SIG-M5 treated with dmso at 0.1 percent for 504 hours (cell line): ENCODE results near the gene FANCC.
"Not testable (repeated sequence)": the region's sequence is repeated elsewhere in the genome, so short reads cannot be mapped to it uniquely, and the experiment has no call there.

ENCODE experiments used
- DNase-seq: peaks from one replicate; lab custom pipeline; 2025; ENCODE audit not compliant: unreplicated experiment; lab: John Stamatoyannopoulos, UW

FANCC gene

DNA sequence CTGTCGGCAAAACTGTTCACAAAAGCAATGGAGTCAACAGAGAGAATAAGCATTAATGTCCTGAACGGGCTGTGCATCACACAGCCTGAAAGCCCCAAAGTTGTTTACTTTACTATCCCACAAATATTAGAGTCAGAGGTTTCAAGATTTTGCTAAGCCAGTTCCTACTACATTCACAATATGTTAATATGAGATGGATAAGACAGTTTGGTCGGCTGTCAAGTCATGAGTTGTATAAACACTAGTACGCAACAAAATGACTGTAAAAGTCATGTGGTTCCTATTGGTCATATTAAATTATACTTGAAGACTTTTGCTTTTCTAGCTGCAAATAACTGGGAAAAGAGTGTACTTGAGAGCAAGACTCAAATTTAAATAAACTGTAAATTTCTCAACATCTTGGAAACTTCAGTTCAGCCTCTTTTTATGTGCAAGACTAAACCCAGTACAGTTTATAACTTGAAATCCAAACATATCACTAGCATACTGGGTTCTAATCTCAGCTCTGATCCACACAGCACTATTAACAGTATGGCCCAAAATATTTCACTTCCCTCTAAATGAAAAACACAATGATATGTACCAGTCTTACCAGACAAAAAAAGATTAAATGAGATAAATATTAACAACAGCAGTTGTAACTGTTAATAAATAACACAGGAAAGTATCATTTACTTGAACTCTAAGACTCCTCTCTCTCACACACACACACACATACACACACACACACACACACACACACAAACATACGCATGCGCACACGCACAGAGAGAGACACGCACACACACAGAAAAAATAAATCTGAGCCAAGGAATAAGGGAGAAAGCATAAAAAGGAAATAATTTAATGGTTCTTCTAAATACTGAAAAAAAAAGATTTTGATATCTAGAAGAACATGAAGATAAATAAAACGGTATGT, 33.1 kb downstream of the FANCC start:
- no peak for DNase-seq

DNA sequence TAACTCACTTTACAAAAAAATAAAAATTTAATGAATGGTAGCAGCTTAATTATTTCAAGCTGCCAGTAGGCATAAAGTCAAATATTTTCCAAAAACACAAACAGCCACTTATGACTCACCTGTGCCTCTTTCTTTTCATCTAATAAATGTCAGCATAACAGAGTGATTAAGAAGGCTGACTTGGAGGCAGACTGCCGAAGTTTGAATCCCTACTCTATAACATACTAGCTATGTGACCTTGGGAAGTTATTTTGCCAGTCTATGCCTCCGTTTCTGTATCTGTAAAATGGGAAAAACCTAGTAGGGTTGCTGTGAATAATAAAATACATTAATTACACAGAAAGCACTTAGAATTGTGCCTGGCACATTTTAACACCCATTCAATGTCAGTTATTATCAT, 33.8 kb downstream of the FANCC start:
- DNase-seq, result no peak

DNA sequence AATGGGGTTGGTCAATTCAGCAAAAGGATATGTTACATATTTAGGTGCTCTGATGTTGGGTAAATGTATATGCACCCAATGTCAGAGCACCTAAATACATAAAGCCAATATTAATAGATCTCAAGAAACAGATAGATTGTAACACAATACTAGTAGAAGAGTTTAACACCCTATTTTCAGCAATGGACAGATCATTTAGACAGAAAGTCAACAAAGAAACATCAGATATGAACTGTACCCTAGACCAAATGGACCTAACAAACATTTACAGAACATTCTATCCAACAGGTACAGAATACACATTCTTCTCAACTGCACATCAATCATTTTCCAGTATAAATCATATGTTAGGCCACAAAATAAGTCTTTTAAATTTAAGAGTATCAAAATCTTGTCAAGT, 35.2 kb downstream of the FANCC start:
- DNase-seq, result no peak

DNA sequence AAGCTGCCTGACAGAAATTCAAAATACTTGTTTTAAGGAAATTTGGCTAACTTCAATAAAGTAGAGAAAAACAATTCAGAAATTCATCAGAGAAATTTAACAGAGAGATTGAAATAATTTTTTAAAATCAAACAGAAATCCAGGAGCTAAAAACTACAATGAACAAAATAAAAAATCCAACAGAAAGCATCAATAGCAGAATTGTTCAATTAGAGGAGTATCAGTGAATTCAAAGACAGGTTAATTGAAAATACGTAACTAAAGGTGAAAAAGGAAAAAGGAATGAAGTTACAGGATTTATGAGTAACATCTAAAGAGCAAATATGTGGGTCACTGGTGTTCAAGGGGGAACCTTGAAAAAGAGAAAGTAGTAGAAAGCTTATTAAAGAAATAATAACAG, 36.8 kb downstream of the FANCC start:
- no peak for DNase-seq

DNA sequence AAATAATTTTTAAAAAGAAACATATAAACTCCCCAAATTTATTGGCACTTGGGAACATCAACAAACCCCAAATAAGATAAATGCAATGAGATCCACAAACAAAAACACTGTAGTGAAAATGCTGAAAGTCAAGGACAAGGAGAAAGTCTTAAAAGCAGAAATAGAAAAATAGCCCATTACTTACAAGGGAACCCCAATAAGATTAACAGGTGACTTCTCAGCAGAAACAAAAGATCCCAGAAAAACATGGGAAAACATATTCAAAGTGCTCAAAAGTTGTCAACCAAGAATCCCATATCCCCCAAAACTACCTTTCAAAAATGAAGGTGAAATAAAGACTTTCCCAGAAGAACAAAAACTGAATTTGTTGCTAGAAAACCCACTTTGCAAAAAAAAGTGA, 40.0 kb downstream of the FANCC start:
- DNase-seq, result no peak

DNA sequence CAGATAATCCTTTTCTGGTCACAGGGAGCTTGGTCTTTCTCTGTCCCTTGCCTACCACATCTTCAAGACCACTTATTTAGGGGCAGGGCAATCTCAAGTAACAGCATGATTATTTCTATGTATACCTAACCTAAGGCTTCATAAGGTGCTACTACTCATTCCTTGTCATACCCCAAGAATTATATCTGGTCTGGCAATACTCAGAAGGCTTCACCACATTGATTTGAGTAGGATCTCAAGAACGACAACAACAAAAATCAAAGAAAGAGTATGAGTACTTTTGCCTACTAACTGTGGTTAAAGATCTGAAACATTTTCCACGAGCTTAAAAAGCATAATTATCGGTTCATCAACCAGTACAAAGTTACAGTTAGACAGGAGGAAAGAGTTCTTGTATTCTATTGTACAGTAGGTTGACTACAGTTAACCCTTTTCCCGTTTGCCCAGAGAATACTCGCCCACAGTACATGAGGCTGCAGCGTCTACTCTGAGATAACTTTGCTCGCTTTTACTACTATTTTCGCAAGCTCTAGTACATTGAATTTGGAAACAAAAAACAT, 41.0 kb downstream of the FANCC start:
- DNase-seq, result no peak

DNA sequence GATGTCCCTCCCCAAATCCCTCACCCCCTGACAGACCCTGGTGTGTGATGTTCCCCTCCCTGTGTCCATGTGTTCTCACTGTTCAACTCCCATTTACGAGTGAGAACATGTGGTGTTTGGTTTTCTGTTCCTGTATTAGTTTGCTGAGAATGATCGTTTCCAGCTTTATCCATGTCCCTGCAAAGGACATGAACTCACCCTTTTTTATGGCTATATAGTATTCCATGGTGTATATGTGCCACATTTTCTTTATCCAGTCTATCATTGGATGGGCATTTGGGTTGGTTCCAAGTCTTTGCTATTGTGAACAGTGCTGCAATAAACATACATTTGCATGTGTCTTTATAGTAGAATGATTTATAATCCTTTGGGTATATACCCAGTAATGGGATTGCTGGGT, 43.3 kb downstream of the FANCC start:
- DNase-seq, result not testable (repeated sequence)

DNA sequence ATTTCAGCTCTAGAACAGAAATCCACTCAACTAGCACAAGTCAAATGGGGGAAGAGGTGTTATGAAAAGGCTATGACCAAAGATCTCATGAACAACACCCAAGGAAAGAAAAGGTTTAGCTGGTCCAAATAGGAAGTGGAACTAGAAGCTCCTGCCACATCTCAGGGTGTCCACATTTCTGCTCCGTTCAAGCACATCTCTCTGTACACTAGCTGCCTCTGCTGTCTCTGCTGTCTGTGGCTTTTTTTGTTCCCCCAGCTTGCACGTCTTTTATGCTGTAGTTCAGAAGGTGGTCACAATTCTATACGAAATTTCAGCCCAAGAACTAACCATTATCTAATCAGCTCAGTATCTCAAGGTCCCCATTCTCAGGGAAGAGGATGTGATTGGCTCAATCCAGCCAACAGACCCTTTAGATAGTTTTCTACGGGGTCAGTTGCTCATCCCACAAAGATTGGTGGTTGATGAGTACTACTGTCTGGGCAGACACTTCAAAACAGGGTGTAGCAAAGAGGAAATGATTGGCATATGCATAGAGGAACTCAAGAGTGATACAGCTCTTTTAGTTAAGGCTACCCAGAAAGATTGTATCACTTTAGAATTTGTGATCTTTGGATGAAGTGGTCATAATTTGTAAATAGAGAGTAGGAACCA, 44.0 kb downstream of the FANCC start:
- DNase-seq, result peak; percentile 50

DNA sequence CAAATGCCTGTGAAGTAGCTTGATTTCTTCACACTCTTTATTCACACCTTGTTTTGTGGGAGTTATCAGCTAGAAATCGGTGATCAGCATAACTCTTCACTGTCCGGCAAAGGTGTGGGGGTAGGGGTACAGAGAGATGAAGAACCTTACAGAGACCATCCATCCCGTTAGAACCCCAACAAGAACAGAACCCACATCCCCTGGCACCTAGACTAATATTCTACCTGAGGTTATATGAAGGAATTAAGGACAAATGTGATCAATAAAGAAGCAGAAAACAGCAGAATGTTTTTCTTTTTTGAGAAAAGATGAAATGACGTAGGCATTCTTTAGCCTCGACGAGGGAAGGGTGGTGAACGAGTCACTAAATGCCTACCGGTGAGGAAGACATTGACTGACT, 44.7 kb downstream of the FANCC start:
- no peak for DNase-seq

DNA sequence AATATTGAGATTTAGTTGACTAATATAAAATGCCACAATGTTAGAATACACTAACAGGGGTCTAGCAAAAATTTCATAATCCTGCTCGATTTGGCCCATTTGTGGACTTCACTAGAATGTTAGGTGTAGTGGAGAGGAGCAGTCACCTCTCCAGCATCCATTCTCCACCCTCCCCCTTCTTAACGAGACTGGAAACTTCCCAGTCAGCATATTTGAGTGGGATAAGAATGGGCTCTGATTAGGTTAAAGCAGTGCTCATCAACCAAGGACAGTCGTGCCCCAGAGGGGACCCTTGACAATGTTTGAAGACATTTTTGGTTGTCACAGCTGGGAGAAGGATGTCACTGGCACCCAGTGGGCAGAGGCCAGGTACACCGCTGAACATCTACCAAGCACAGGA, 46.7 kb downstream of the FANCC start:
- DNase-seq, result no peak

DNA sequence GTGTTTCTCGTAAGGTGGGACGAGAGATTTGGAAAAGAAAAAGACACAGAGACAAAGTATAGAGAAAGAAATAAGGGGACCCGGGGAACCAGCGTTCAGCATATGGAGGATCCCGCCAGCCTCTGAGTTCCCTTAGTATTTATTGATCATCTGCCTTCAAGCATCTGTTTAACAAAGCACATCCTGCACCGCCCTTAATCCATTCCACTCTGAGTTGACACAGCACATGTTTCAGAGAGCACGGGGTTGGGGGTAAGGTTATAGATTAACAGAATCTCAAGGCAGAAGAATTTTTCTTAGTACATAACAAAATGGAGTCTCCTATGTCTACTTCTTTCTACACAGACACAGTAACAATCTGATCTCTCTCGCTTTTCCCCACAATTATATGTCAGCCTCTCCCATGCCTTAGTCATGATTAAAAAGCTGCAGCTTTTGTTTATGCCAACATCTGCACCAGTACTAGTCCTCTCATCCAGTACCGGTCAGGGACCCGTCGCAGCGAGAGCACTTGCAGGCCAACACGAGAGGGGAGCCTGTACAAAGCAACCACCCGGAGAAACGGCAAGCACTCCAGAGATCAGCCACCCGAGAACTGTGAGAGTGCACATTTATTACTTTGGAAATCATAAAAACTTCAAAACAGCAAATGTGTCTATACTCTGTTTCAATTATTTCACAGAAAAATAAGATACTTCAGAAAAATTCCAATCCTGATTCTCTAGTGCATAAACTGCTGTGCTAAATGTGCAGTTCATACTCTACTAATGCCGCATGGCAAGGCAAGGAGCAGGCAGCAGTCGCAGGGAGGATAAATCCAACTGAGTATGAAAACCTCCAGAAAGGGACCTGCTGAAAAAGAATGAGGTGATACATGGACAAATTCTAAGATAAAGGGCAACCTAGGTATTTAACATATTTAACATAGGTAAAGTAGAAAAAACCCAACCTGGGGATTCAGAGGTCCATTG, 47.4 kb downstream of the FANCC start:
- DNase-seq, result not testable (repeated sequence)

DNA sequence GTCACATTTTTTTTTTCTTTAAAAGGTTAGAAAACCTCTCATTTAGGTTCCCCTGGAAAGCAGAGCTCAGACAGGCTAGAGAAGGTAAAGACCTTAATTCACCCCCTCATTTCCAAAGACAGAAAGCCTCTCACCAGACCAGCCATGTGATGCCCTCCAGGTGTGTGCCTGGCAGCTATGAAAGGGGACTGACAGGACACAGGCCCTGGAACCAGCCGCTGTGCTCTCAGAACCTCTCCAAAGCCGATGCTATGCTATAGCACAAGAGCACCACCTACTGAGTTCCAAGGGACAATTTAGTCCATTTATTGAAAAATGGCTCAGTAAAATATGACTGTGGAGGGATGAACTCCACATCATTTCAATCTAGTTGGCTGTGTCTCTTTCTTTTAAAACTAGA, 48.8 kb downstream of the FANCC start:
- DNase-seq, result peak; percentile 23

DNA sequence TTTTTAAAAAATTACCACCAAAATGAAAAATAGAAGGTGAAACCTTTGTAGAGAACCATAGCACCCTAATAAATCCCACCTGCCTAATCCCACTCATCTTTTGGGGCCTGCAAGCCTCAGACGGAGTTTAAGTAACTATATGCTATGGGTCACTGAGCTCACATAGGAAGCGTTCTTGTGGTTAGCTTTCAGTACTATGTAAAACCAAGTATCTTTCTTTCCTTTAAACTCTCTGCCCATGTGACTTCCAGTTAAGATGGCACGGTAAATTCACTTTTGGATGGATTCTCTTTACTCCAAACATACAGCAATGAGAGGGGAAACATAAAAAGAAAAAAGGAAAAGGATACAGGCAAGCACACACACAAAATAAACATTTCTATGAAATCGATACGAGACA, 50.9 kb downstream of the FANCC start:
- no peak for DNase-seq

DNA sequence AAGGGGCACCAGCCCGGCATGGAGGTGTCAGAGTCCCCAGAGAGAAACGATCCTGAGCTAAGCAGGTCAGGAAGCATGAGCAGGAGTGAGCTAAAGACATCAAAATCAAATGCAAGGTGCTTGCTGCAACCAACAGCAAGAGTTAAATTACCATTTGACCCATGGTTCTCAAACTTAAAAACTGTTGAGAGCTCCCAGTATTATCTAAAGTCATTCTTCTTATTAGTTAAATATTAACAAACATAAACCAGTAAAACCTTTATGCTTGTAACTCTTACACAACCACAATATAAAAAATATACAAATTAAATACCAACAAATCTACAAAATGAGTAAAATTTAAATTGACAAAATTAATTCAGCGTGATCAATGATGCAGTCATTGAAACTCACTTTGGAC, 51.5 kb downstream of the FANCC start:
- no peak for DNase-seq

DNA sequence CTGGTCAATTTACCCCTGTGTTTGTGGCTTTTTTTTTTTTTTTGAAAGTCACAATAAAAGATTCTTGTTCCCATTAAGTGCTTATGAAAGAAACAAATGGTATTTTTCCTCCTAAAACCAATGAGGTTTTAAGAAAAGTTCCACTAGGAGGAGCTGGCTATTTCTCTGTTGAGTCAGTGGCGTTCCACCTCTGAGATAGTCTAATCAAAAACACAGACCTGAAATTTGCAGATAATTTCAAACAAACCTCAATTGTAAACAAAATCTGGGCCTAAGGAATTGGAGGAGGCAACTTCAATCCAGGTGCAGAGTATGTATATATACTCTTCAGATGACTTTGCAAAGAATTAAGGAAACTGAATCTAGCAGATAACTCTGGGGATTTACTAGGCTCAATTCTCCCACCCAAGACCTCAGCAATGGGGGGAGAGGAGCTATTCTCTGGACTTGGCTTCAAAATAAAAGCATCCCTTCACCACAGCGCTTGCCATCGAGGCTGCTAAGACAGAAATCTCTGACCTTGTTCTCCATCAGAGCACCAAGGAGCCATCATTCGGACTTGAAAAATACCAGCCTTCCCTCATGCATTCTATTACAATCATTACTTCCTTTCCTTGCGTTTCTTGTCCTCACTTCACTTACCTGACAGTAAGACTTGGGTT, 52.4 kb downstream of the FANCC start:
- DNase-seq, result no peak

DNA sequence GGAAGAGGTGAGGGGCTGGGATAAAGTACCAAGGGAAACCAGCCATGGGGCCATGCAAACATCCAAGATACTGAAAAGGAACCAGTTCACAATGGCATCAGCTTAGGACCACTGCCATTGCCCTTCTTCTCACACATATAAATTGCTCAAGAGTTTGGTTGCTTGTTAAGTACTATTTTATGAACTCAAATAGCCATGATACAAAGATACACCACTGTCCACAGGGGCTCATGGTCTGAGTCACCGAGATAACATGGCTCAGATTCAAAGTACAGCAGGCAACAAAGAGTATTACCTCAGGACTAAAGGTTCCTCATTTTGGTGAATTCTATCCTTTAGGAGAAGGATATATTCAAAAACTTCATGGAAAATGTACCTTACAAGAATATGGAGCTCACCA, 55.6 kb downstream of the FANCC start:
- DNase-seq, result no peak

DNA sequence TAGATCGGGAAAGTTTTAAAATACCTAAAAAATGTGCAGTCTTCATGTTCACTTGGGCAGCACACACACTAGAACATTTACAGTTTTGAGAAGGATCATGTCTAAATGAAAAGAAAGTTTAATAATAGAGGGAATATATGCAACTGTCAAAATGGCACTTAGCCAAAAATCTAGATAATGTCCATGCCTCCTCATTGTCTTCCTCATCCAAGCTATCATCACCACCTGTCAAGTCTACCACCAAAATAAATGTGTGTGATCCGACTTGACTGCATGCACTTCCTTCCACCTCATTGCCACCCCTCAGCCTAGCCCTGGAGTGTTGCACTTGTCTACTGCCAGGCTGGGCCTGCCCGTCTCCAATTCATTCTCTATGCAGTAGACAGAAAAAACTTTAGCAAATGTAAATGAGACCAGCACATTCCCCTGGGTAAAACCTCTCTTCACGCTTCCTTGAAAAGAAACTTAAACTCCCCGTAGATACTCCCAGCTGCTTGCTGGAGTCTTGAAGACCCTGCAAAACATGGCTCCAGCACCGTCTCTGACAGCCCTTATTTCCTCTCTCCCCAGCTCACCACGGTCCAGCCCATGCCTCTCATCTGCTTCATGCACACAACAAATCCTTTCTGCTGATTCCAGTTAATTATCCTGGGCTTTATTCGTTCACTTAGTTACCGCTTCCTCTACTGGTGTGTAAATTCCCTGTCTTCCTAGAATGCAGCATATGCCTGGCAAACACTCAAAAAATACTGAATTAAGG, 66.9 kb downstream of the FANCC start:
- no peak for DNase-seq

DNA sequence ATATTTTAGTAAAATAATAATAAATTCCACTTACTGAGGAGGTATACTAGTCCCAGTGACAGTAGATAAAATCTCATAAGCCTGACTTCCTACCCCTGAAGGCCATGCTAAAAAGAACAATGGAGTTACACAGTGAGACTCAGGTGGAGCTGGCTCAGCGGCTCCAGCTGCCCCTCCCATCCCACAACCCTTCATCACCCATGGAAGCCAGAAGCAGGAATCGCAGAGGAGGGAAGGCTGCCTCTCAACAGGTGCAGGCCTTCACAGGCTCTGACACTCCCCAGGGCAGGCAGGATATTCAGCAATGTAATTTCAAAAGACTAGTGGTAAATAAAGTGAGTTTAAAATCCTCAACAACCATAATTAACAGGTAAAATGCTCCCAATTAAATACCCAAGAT, 67.5 kb downstream of the FANCC start:
- no peak for DNase-seq

DNA sequence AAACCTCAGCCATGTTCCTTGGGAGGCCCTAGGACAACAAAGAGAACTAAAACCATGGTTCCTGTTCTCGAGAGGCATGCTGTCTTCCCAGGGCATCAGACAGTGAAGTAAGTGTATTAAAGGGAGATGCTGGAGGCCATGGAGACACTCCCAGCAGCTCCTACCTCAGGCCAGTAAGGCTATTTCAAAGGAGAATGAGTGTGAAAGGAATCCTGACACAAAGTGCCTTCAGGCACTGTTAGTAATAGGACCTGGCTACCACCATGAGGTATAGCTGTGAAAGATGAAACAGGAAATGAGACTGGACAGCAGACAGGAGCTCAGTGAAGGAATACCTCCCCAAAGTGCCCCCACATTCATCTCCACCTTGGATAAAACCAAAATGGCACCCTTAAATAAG, 71.0 kb downstream of the FANCC start:
- no peak for DNase-seq

DNA sequence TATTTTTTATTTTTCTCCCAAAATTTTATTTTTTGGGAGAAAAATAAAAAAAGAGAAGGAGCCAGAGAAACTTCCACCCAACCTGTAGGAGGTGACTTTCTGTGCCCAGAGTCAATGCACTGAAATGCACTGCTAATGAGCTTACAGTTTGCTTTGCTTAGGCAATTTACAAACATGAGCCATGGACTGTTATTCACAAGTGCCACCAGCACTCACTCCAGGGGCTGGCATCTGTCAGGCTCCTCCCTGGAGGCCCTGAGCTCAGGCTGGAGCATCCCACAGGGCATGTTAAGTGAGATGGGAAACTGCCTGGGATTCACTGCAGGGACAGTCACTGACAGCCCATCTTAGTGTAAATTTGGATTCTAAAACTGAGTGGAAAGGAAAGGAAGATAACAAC, 74.9 kb downstream of the FANCC start:
- DNase-seq, result no peak
